ENCODE results near the gene USE1.

USE1 gene

DNA sequence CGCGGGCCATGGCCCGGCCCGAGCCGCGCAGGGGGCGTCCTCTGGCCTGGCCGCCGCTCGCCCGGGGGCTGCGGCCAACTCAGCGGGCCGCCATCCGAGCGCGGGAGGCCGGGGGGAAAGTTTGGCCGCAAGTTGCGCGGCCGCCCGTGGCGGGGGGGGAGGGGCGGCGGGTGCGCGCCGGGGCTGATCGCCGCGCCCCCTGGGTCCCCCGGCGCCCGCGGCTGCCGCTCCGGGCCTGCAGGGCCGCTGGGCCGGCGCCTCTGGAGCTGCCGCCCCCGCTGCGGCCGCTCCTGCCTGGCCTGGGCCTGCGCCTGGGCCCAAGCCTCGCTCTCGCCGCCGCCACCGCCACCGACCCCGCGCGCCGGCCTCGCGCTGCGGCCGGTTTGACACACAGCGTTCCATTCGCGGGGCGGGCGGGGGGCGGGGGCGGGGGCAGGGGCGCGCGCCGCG is 30.4 kb downstream of the USE1 start, which contains the start of gene NR2F6:
Gene NR2F6 (minus strand): TSS at position 385 of the 450 bp plus-strand sequence. CDS start 699 bp downstream, outside the sequence.
- Histone ChIP-seq H2AFZ (ENCODE audit: low read depth, low read length, severe bottlenecking) (peak within 1 kb of the TSS; percentile 72), H3K4me2 (ENCODE audit: low read depth, low read length, poor library complexity, severe bottlenecking) (peak within 1 kb of the TSS; percentile 93), H3K9me2 (replicated peaks; ENCODE audit: insufficient read depth, low read length) (no peaks in the 10 kb centered on the region), H3F3A (ENCODE audit: insufficient read depth) (peaks cover 10% of the 10 kb centered on the region), H3K9me3 (ENCODE audit: insufficient read depth, low read length) (no peaks in the 10 kb centered on the region), H3K27me3 (ENCODE audit: low read length) (no peaks in the 10 kb centered on the region), H3K4me3 (ENCODE audit: insufficient read depth, low read length, poor library complexity, severe bottlenecking) (peak within 1 kb of the TSS; percentile 64), H4K20me1 (ENCODE audit: low read depth, low read length) (no peaks in the 10 kb centered on the region), H3K79me2 (ENCODE audit: insufficient read depth, low read length) (peaks cover 3% of the 10 kb centered on the region; the same call in 1 of the 2 replicates), H3K27ac (ENCODE audit: low read depth, low read length) (peak within 1 kb of the TSS; percentile 67), H3K36me3 (ENCODE audit: low read length) (no peaks in the 10 kb centered on the region), H3K9ac (ENCODE audit: low read length) (peak within 1 kb of the TSS; percentile 68)
- TF ChIP-seq, protein P1, sequence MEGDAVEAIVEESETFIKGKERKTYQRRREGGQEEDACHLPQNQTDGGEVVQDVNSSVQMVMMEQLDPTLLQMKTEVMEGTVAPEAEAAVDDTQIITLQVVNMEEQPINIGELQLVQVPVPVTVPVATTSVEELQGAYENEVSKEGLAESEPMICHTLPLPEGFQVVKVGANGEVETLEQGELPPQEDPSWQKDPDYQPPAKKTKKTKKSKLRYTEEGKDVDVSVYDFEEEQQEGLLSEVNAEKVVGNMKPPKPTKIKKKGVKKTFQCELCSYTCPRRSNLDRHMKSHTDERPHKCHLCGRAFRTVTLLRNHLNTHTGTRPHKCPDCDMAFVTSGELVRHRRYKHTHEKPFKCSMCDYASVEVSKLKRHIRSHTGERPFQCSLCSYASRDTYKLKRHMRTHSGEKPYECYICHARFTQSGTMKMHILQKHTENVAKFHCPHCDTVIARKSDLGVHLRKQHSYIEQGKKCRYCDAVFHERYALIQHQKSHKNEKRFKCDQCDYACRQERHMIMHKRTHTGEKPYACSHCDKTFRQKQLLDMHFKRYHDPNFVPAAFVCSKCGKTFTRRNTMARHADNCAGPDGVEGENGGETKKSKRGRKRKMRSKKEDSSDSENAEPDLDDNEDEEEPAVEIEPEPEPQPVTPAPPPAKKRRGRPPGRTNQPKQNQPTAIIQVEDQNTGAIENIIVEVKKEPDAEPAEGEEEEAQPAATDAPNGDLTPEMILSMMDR (IDR thresholded peaks at IDR 0.05; ENCODE audit: insufficient read depth, low read length, poor library complexity, severe bottlenecking), result no peak
- TF ChIP-seq EZH2phosphoT487 (conservative IDR thresholded peaks at IDR 0.05; ENCODE audit: low read length), result no peak

DNA sequence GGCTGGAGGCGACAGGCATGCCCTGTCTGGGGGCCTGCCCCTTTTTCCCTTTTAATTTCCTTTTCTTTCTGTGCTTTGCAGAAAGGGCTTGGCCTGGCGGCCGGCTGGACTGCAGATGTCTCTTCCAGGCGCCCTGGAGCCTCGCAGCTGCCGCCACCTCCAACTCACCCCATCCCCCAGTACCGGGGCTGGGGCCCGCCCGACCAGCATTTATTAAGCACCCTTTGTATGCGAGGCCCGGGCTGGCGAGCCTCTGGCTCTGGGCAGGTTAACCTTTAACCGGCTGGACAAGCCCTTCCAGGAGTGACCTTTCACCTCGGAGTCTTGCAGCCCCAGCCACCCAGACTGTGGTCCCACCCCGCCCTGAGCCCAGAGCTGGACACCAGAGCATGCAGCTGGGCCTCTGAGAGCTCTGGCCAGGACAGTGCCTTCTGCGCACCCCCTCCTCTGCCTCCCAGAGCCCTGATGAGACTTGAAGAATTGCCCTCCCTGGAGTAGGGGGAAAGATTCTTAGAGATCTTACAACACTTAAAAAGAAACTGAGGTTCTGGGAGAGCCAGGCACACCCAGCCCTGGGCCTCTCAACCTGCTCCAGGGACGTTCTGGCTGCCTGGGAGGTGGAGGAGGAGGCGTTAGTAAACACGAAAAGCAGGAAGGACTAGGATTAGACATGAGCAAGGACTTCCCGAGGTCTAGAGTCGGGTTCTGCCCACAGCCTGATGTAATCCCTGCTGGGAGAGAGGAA is 31.7 kb downstream of the USE1 start:
- H3K4me2 ChIP-seq (ENCODE audit: low read depth, low read length, poor library complexity, severe bottlenecking), result peak overlapping the region; percentile 93
- H2AFZ ChIP-seq (ENCODE audit: low read depth, low read length, severe bottlenecking), result peak overlapping the region; percentile 72
- H3K36me3 ChIP-seq (ENCODE audit: low read length), result no peaks in the 10 kb centered on the region
- H3K27ac ChIP-seq (ENCODE audit: low read depth, low read length), result peak overlapping the region; percentile 67
- H3K9me2 ChIP-seq (replicated peaks; ENCODE audit: insufficient read depth, low read length), result no peaks in the 10 kb centered on the region
- H4K20me1 ChIP-seq (ENCODE audit: low read depth, low read length), result no peaks in the 10 kb centered on the region
- H3K4me3 ChIP-seq (ENCODE audit: insufficient read depth, low read length, poor library complexity, severe bottlenecking), result peak overlapping the region; percentile 64
- no peaks in the 10 kb centered on the region for H3K27me3 ChIP-seq (ENCODE audit: low read length)
- peak overlapping the region; percentile 68 for H3K9ac ChIP-seq (ENCODE audit: low read length)
- no peak for TF ChIP-seq EZH2phosphoT487 (conservative IDR thresholded peaks at IDR 0.05; ENCODE audit: low read length)
- TF ChIP-seq, protein P1 (IDR thresholded peaks at IDR 0.05; ENCODE audit: insufficient read depth, low read length, poor library complexity, severe bottlenecking), result no peak
- peaks cover 3% of the 10 kb centered on the region; the same call in 1 of the 2 replicates for H3K79me2 ChIP-seq (ENCODE audit: insufficient read depth, low read length)
- H3F3A ChIP-seq (ENCODE audit: insufficient read depth), result peaks cover 10% of the 10 kb centered on the region
- no peaks in the 10 kb centered on the region for H3K9me3 ChIP-seq (ENCODE audit: insufficient read depth, low read length)

DNA sequence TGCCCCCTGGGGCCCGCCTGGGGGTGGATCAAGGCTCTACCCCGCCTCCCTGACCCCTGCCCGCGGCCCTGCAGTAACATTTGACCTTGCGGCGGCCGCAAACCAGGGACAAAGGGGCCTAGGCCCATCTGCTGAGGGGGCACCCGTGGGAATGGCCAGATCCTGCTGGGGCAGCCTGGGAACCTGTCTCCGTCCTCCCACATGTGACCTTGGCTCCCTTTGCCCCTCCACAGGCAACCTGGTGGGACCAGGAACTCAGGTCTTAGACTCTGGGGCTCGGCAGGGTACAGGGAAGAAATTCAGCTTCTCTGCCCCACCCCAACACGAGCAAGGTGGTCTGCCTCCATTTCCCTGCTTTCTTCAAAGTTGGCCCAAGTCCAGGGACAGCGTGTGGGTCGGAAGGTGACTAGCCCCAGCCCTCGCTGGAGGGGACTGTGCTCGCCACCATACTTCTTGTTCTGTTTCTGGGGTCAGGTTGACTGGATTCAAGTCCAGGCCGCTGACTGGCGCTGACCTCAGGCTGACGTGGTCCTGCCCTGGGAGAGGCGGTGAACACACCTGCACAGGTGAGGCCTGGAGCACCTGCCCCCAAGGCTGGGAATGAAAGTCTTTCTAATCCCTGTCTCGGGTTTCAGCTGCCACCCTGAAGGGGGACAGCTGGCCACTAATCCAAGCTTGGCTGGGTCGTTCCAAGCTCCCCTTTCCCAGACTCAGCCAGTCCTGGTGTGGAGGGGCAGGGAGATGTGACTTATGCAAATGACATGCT is 33.0 kb downstream of the USE1 start:
- H3K79me2 ChIP-seq (ENCODE audit: insufficient read depth, low read length), result peaks cover 3% of the 10 kb centered on the region; the same call in 1 of the 2 replicates
- no peak overlapping the region for H3K27ac ChIP-seq (ENCODE audit: low read depth, low read length)
- H3K9ac ChIP-seq (ENCODE audit: low read length), result no peak overlapping the region
- no peaks in the 10 kb centered on the region for H3K9me2 ChIP-seq (replicated peaks; ENCODE audit: insufficient read depth, low read length)
- H4K20me1 ChIP-seq (ENCODE audit: low read depth, low read length), result no peaks in the 10 kb centered on the region
- no peak overlapping the region for H3K4me2 ChIP-seq (ENCODE audit: low read depth, low read length, poor library complexity, severe bottlenecking)
- H2AFZ ChIP-seq (ENCODE audit: low read depth, low read length, severe bottlenecking), result no peak overlapping the region
- no peak overlapping the region for H3K4me3 ChIP-seq (ENCODE audit: insufficient read depth, low read length, poor library complexity, severe bottlenecking)
- no peak for TF ChIP-seq EZH2phosphoT487 (conservative IDR thresholded peaks at IDR 0.05; ENCODE audit: low read length)
- TF ChIP-seq, protein P1 (IDR thresholded peaks at IDR 0.05; ENCODE audit: insufficient read depth, low read length, poor library complexity, severe bottlenecking), result no peak
- no peaks in the 10 kb centered on the region for H3K9me3 ChIP-seq (ENCODE audit: insufficient read depth, low read length)
- peaks cover 10% of the 10 kb centered on the region; the same call in 1 of the 2 replicates for H3F3A ChIP-seq (ENCODE audit: insufficient read depth)
- no peaks in the 10 kb centered on the region for H3K27me3 ChIP-seq (ENCODE audit: low read length)
- no peaks in the 10 kb centered on the region for H3K36me3 ChIP-seq (ENCODE audit: low read length)
